Panc1 (cell line): Measurements from ENCODE around the gene RNU2-63P.
"Not testable (repeated sequence)": the region's sequence is repeated elsewhere in the genome, so short reads cannot be mapped to it uniquely, and the experiment has no call there.

Source experiments
- POLR2AphosphoS5 ChIP-seq: IDR thresholded peaks from 2 replicates; pipeline ENCODE4 v1.6.1; 2012; ENCODE audit warnings: mild to moderate bottlenecking, low read depth, low read length, moderate library complexity
- SIN3A ChIP-seq: IDR thresholded peaks from 2 replicates; pipeline ENCODE4 v1.6.1; 2012; ENCODE audit warnings: low read depth, mild to moderate bottlenecking, low read length, moderate library complexity, borderline replicate concordance; ENCODE audit not compliant: insufficient read depth
- TF ChIP-seq, protein P1 (sequence below): fragments of 450-650 bp; IDR thresholded peaks from 2 replicates; pipeline ENCODE4 v1.5.1; 2017; ENCODE audit warnings: mild to moderate bottlenecking
- TF ChIP-seq, protein P2 (sequence below), 2 experiments: IDR thresholded peaks; 2 replicates each; pipeline ENCODE4 v1.6.1; 2011 to 2012; ENCODE audit warnings: low read depth in 2 of 2, control low read depth in 1 of 2, low read length in 1 of 2, mild to moderate bottlenecking in 1 of 2, moderate library complexity in 1 of 2; ENCODE audit not compliant: insufficient read depth in 1 of 2

DNA sequence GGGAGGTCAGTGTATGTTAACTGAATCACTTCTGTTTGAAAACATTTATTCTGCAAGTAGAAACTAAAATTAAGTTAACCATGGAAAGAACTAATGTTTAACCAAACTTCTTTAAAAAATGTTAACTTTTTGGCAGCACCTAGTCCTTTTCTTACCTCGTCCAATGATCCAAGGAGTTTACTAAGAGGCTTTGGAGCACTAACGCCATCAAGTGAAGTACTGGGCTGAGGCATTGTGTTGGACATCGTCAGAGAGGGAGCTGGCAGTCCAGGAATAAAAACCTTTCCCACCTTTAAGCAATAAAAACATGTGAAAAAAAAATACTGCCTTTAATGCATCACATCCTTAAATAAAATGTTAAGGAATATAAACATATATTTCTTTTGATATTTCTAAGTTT, 23.8 kb downstream of the RNU2-63P start:
- TF ChIP-seq, protein P1, sequence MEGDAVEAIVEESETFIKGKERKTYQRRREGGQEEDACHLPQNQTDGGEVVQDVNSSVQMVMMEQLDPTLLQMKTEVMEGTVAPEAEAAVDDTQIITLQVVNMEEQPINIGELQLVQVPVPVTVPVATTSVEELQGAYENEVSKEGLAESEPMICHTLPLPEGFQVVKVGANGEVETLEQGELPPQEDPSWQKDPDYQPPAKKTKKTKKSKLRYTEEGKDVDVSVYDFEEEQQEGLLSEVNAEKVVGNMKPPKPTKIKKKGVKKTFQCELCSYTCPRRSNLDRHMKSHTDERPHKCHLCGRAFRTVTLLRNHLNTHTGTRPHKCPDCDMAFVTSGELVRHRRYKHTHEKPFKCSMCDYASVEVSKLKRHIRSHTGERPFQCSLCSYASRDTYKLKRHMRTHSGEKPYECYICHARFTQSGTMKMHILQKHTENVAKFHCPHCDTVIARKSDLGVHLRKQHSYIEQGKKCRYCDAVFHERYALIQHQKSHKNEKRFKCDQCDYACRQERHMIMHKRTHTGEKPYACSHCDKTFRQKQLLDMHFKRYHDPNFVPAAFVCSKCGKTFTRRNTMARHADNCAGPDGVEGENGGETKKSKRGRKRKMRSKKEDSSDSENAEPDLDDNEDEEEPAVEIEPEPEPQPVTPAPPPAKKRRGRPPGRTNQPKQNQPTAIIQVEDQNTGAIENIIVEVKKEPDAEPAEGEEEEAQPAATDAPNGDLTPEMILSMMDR, result not testable (repeated sequence)
- TF ChIP-seq SIN3A, POLR2AphosphoS5: not testable (repeated sequence)
- TF ChIP-seq, protein P2, sequence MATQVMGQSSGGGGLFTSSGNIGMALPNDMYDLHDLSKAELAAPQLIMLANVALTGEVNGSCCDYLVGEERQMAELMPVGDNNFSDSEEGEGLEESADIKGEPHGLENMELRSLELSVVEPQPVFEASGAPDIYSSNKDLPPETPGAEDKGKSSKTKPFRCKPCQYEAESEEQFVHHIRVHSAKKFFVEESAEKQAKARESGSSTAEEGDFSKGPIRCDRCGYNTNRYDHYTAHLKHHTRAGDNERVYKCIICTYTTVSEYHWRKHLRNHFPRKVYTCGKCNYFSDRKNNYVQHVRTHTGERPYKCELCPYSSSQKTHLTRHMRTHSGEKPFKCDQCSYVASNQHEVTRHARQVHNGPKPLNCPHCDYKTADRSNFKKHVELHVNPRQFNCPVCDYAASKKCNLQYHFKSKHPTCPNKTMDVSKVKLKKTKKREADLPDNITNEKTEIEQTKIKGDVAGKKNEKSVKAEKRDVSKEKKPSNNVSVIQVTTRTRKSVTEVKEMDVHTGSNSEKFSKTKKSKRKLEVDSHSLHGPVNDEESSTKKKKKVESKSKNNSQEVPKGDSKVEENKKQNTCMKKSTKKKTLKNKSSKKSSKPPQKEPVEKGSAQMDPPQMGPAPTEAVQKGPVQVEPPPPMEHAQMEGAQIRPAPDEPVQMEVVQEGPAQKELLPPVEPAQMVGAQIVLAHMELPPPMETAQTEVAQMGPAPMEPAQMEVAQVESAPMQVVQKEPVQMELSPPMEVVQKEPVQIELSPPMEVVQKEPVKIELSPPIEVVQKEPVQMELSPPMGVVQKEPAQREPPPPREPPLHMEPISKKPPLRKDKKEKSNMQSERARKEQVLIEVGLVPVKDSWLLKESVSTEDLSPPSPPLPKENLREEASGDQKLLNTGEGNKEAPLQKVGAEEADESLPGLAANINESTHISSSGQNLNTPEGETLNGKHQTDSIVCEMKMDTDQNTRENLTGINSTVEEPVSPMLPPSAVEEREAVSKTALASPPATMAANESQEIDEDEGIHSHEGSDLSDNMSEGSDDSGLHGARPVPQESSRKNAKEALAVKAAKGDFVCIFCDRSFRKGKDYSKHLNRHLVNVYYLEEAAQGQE (IDR thresholded peaks at IDR 0.05; ENCODE audit: insufficient read depth in 1 of 2, low read depth in 2 of 2, low read length in 1 of 2), result not testable (repeated sequence)
